Panc1 (cell line): ENCODE data around the gene RCN2. TPM values are rescaled to one million over a fixed set of nuclear protein-coding genes. Genes with fewer than 3 reads are reported as not detected.

Experiments used
- ATAC-seq: fragments of 200-7000 bp; cut with Tn5 transposase; 2 replicates; pipeline ENCODE4 v1.9.1; 2020; ENCODE audit warnings: mild to moderate bottlenecking, moderate library complexity
- BruUV-seq: library from RNA; stranded (reverse); fragments of 400-500 nt; replicated peaks from 2 replicates; lab custom pipeline; 2021; lab: Mats Ljungman, UMichigan
- CTCF ChIA-PET: fragments of 300-600 bp; sonication (Branson Sonifier 250); formaldehyde crosslinking; loops from one replicate; lab custom pipeline; 2022; ENCODE audit warnings: antibody characterized with exemption; lab: Charles Lee
- POLR2A ChIA-PET: fragments of 300-600 bp; sonication (Branson Sonifier 250); formaldehyde crosslinking; loops from one replicate; lab custom pipeline; 2022; ENCODE audit warnings: antibody characterized with exemption; lab: Charles Lee
- DNase-seq: peaks from one replicate; pipeline ENCODE4 v3.0.0-alpha.2; 2010; ENCODE audit warnings: low read depth, low spot score
- H3K27ac ChIP-seq: 2 replicates; pipeline ENCODE4 v1.5.1; 2011; ENCODE audit warnings: mild to moderate bottlenecking, low read length, inconsistent platforms
- H3K27me3 ChIP-seq: fragments of 200-500 bp; sonication (Bioruptor generic); 2 replicates; pipeline ENCODE4 v1.6.0; 2014; ENCODE audit warnings: low read length, inconsistent platforms; ENCODE audit not compliant: control insufficient read depth, insufficient read depth
- H3K36me3 ChIP-seq: fragments of 200-500 bp; sonication (Bioruptor generic); 2 replicates; pipeline ENCODE4 v1.5.1; 2014; ENCODE audit warnings: inconsistent platforms, mild to moderate bottlenecking, low read length, moderate library complexity; ENCODE audit not compliant: control insufficient read depth, insufficient read depth
- H3K4me1 ChIP-seq: 2 replicates; pipeline ENCODE4 v1.5.1; 2011; ENCODE audit warnings: inconsistent platforms, mild to moderate bottlenecking, low read length, moderate library complexity; ENCODE audit not compliant: control insufficient read depth, insufficient read depth
- H3K4me3 ChIP-seq, 2 experiments: 2 replicates each; pipeline ENCODE4 v1.5.1; 2011 to 2012; ENCODE audit warnings: low read depth in 2 of 2, low read length in 2 of 2, mild to moderate bottlenecking in 2 of 2, inconsistent platforms in 1 of 2, moderate library complexity in 1 of 2
- H3K9me3 ChIP-seq: fragments of 200-500 bp; sonication (Bioruptor generic); 2 replicates; pipeline ENCODE4 v1.5.1; 2014; ENCODE audit warnings: low read depth, mild to moderate bottlenecking, inconsistent platforms, low read length, moderate library complexity; ENCODE audit not compliant: control insufficient read depth, insufficient read depth
- CTCF ChIP-seq: fragments of 450-650 bp; IDR thresholded peaks from 2 replicates; pipeline ENCODE4 v1.5.1; 2017; ENCODE audit warnings: mild to moderate bottlenecking
- POLR2AphosphoS5 ChIP-seq: IDR thresholded peaks from 2 replicates; pipeline ENCODE4 v1.6.1; 2012; ENCODE audit warnings: mild to moderate bottlenecking, low read depth, low read length, moderate library complexity
- REST ChIP-seq, 2 experiments: IDR thresholded peaks; 2 replicates each; pipeline ENCODE4 v1.6.1; 2011 to 2012; ENCODE audit warnings: low read depth in 2 of 2, control low read depth in 1 of 2, low read length in 1 of 2, mild to moderate bottlenecking in 1 of 2, moderate library complexity in 1 of 2; ENCODE audit not compliant: insufficient read depth in 1 of 2
- SIN3A ChIP-seq: IDR thresholded peaks from 2 replicates; pipeline ENCODE4 v1.6.1; 2012; ENCODE audit warnings: low read depth, mild to moderate bottlenecking, low read length, moderate library complexity, borderline replicate concordance; ENCODE audit not compliant: insufficient read depth
- TCF7L2 ChIP-seq: IDR thresholded peaks from 2 replicates; pipeline ENCODE4 v1.6.1; 2011; ENCODE audit warnings: mild to moderate bottlenecking, low read depth, low read length, inconsistent platforms
- in situ Hi-C: cut with HindIII; loops from 2 replicates; pipeline ENCODE4 v1.10.0; 2016; ENCODE audit warnings: low sequenced_read_pairs, low pct_unique_long_range_greater_than_20kb
- intact Hi-C: fragments of 100-400 bp; cut with micrococcal nuclease; formaldehyde crosslinking; loops from one replicate; pipeline ENCODE4 v1.10.0; 2022; ENCODE audit not compliant: unreplicated experiment
- total RNA-seq: library from RNA; stranded (reverse); gene quantifications from one replicate; pipeline ENCODE4 v1.2.1, GENCODE V29; 2021; ENCODE audit not compliant: unreplicated experiment

RCN2 gene
- total RNA-seq, 1 experiment from 2014 or later, result 60.7 TPM

GRCh38 chr15:76991741-76992645 is 60.4 kb downstream of the RCN2 start:
- Histone ChIP-seq H3K4me1 (no peaks in the 10 kb centered on the region), H3K9me3 (no peaks in the 10 kb centered on the region), H3K36me3 (no peaks in the 10 kb centered on the region), H3K27ac (no peak overlapping the region), H3K4me3 (no peak overlapping the region), H3K27me3 (no peaks in the 10 kb centered on the region)
- BruUV-seq, result no TSS peak
- DNase-seq, result no peak
- intact Hi-C loops (no loop called here), in situ Hi-C loops (no loop called here)
- ChIA-PET CTCF (no interaction called here), POLR2A (no interaction called here)
- TF ChIP-seq POLR2AphosphoS5 (no peak), CTCF (no peak), REST (IDR thresholded peaks at IDR 0.05; ENCODE audit: insufficient read depth in 1 of 2, low read depth in 2 of 2, low read length in 1 of 2) (no peak), TCF7L2 (no peak), SIN3A (no peak)
- ATAC-seq, result no peak

DNA sequence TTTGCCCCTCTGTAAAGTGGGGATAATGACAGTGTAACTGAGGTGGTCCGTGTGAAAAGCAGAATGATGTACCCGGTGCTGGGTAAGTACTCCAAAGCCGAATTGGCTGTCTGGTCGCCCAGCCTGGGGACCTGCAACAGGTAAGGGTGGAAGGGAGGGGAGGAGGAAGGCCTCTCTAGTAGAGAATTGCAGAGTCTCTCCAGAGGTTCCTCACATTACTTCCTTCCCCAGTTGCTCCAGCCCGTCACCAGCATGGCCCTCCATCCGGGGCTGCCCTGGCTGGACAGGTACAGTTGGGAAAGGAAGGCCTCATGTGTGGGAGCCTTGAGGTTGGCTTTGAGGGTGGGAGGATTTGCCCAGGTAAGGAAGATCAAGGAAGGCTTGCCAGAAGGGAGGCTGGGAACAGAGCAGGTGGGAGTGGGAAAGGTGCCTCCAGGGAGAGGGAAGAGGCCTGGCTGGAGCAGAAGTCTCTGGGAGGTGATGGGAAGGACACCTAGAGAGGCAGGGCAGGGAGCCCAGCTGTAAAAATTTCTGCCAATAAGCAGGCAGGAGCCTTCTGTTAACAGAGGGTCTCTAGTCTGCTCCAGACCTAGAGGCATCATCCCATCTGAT is 61.7 kb downstream of the RCN2 start:
- DNase-seq (no peak), ATAC-seq (no peak)
- intact Hi-C loops (no loop called here), in situ Hi-C loops (no loop called here)
- ChIA-PET CTCF (no interaction called here), POLR2A (no interaction called here)
- no peak overlapping the region for H3K27ac ChIP-seq
- no peak overlapping the region for H3K4me3 ChIP-seq
- no peaks in the 10 kb centered on the region for H3K36me3 ChIP-seq
- TF ChIP-seq POLR2AphosphoS5 (no peak), SIN3A (no peak), CTCF (no peak), REST (IDR thresholded peaks at IDR 0.05; ENCODE audit: insufficient read depth in 1 of 2, low read depth in 2 of 2, low read length in 1 of 2) (no peak), TCF7L2 (no peak)
- H3K4me1 ChIP-seq, result no peaks in the 10 kb centered on the region
- H3K9me3 ChIP-seq, result no peaks in the 10 kb centered on the region
- no TSS peak for BruUV-seq
- H3K27me3 ChIP-seq, result no peaks in the 10 kb centered on the region
